WTC11 (cell line): Measurements from ENCODE around the gene OPN5. TPM values are rescaled to one million over a fixed set of nuclear protein-coding genes. Genes with fewer than 3 reads are reported as not detected.

Experiments used
- ATAC-seq: fragments of 200-7000 bp; cut with Tn5 transposase; 2 replicates; pipeline ENCODE4 v1.10.0; 2021; ENCODE audit warnings: mild to moderate bottlenecking, moderate library complexity
- CTCF ChIA-PET: fragments of 300-600 bp; sonication (Branson Sonifier 250); formaldehyde crosslinking; loops from one replicate; lab custom pipeline; 2021; ENCODE audit warnings: antibody characterized with exemption; lab: Charles Lee
- POLR2A ChIA-PET: fragments of 350-600 bp; sonication (Branson Sonifier 250); formaldehyde crosslinking; loops from one replicate; lab custom pipeline; 2021; ENCODE audit warnings: antibody characterized with exemption; lab: Charles Lee
- DNase-seq: peaks from one replicate; pipeline ENCODE4 v3.0.0; 2021; ENCODE audit warnings: low spot score
- H3K27ac Mint-ChIP-seq: 2 replicates; pipeline ENCODE4 v1.8.0; 2021; ENCODE audit warnings: mixed read lengths
- H3K27me3 Mint-ChIP-seq: 2 replicates; pipeline ENCODE4 v1.8.0; 2021; ENCODE audit warnings: low read depth, mild to moderate bottlenecking, moderate library complexity, mixed read lengths
- H3K36me3 Mint-ChIP-seq: 2 replicates; pipeline ENCODE4 v1.8.0; 2021; ENCODE audit warnings: mixed read lengths
- H3K4me1 Mint-ChIP-seq: 2 replicates; pipeline ENCODE4 v1.8.0; 2022; ENCODE audit warnings: mixed read lengths
- H3K4me3 Mint-ChIP-seq: 2 replicates; pipeline ENCODE4 v1.8.0; 2021; ENCODE audit warnings: mild to moderate bottlenecking, moderate library complexity, mixed read lengths
- H3K9me3 Mint-ChIP-seq: 2 replicates; pipeline ENCODE4 v1.8.0; 2021; ENCODE audit warnings: mixed read lengths
- CREM ChIP-seq: sonication (generic); formaldehyde crosslinking; IDR thresholded peaks from 2 replicates; pipeline ENCODE4 v1.8.1; 2022; ENCODE audit warnings: mild to moderate bottlenecking, missing genetic modification reagents, moderate library complexity
- ESRRA ChIP-seq: sonication (generic); formaldehyde crosslinking; IDR thresholded peaks from 2 replicates; pipeline ENCODE4 v1.8.1; 2022; ENCODE audit warnings: mild to moderate bottlenecking, missing genetic modification reagents, borderline replicate concordance
- FOXK1 ChIP-seq: sonication (generic); formaldehyde crosslinking; IDR thresholded peaks from 2 replicates; pipeline ENCODE4 v1.8.0; 2022; ENCODE audit warnings: mild to moderate bottlenecking, moderate library complexity, missing genetic modification reagents
- FOXP1 ChIP-seq: sonication (generic); formaldehyde crosslinking; IDR thresholded peaks from 2 replicates; pipeline ENCODE4 v1.8.0; 2022; ENCODE audit warnings: missing genetic modification reagents, mild to moderate bottlenecking, moderate library complexity, borderline replicate concordance
- HMGA2 ChIP-seq: fragments of 250-450 bp; sonication (Bioruptor Pico); IDR thresholded peaks from 2 replicates; pipeline ENCODE4 v1.4.0; 2021; ENCODE audit warnings: mild to moderate bottlenecking, moderate library complexity
- JAZF1 ChIP-seq: fragments of 250-450 bp; sonication (Bioruptor Pico); IDR thresholded peaks from 2 replicates; pipeline ENCODE4 v1.9.0; 2021; ENCODE audit warnings: moderate library complexity, mild to moderate bottlenecking, inconsistent platforms
- MYBL2 ChIP-seq: sonication (generic); formaldehyde crosslinking; IDR thresholded peaks from 2 replicates; pipeline ENCODE4 v1.8.1; 2023; ENCODE audit warnings: mild to moderate bottlenecking, moderate library complexity, missing genetic modification reagents
- NFYB ChIP-seq: sonication (generic); formaldehyde crosslinking; conservative IDR thresholded peaks from 2 replicates; pipeline ENCODE4 v1.8.0; 2022; ENCODE audit warnings: low read depth, missing genetic modification reagents
- NR3C1 ChIP-seq: sonication (generic); formaldehyde crosslinking; conservative IDR thresholded peaks from 2 replicates; pipeline ENCODE4 v1.8.1; 2023; ENCODE audit warnings: low read depth, mild to moderate bottlenecking, missing genetic modification reagents
- PRRX2 ChIP-seq: fragments of 250-450 bp; sonication (Bioruptor Pico); IDR thresholded peaks from 2 replicates; pipeline ENCODE4 v1.8.0; 2021; ENCODE audit warnings: mild to moderate bottlenecking
- SMAD4 ChIP-seq: sonication (generic); formaldehyde crosslinking; IDR thresholded peaks from 2 replicates; pipeline ENCODE4 v1.8.0; 2022; ENCODE audit warnings: mild to moderate bottlenecking, missing genetic modification reagents
- TCF7 ChIP-seq: sonication (generic); formaldehyde crosslinking; IDR thresholded peaks from 2 replicates; pipeline ENCODE4 v1.8.0; 2022; ENCODE audit warnings: mild to moderate bottlenecking, low read depth, missing genetic modification reagents, moderate library complexity
- ZNF121 ChIP-seq: sonication (generic); formaldehyde crosslinking; IDR thresholded peaks from 2 replicates; pipeline ENCODE4 v1.8.0; 2023; ENCODE audit warnings: missing genetic modification reagents
- ZNF138 ChIP-seq: sonication (generic); formaldehyde crosslinking; conservative IDR thresholded peaks from 2 replicates; pipeline ENCODE4 v1.8.1; 2022; ENCODE audit warnings: mild to moderate bottlenecking, moderate library complexity, missing genetic modification reagents
- ZNF263 ChIP-seq: sonication (generic); formaldehyde crosslinking; IDR thresholded peaks from 2 replicates; pipeline ENCODE4 v1.8.1; 2022; ENCODE audit warnings: low read depth, mild to moderate bottlenecking, moderate library complexity, missing genetic modification reagents
- ZNF317 ChIP-seq: sonication (generic); formaldehyde crosslinking; IDR thresholded peaks from 2 replicates; pipeline ENCODE4 v1.8.1; 2023; ENCODE audit warnings: low read depth, mild to moderate bottlenecking, moderate library complexity, missing genetic modification reagents, borderline replicate concordance
- ZNF671 ChIP-seq: fragments of 250-450 bp; sonication (Bioruptor Pico); IDR thresholded peaks from 2 replicates; pipeline ENCODE4 v1.8.0; 2021; ENCODE audit warnings: mild to moderate bottlenecking
- total RNA-seq: library from RNA; stranded (reverse); gene quantifications from 3 replicates; pipeline ENCODE4 v1.2.3, GENCODE V29; 2021
- TF ChIP-seq, protein P1 (sequence below): sonication (generic); formaldehyde crosslinking; IDR thresholded peaks from 2 replicates; pipeline ENCODE4 v1.8.1; 2023; ENCODE audit warnings: mild to moderate bottlenecking, moderate library complexity, missing genetic modification reagents
- TF ChIP-seq, protein P2 (sequence below): sonication (generic); formaldehyde crosslinking; IDR thresholded peaks from 2 replicates; pipeline ENCODE4 v1.8.0; 2022; ENCODE audit warnings: mild to moderate bottlenecking, missing genetic modification reagents
- TF ChIP-seq, protein P3 (sequence below): fragments of 250-450 bp; sonication (Bioruptor Pico); conservative IDR thresholded peaks from 2 replicates; pipeline ENCODE4 v1.9.0; 2021; ENCODE audit warnings: mild to moderate bottlenecking
- TF ChIP-seq, protein P4 (sequence below): sonication (generic); formaldehyde crosslinking; IDR thresholded peaks from 2 replicates; pipeline ENCODE4 v1.8.1; 2022; ENCODE audit warnings: low read depth, mild to moderate bottlenecking, moderate library complexity, missing genetic modification reagents, borderline replicate concordance
- TF ChIP-seq, protein P5 (sequence below): sonication (generic); formaldehyde crosslinking; IDR thresholded peaks from 2 replicates; pipeline ENCODE4 v1.8.1; 2023; ENCODE audit warnings: mild to moderate bottlenecking, missing genetic modification reagents, moderate library complexity

OPN5 gene
- total RNA-seq, 1 experiment from 2014 or later: not detected

DNA sequence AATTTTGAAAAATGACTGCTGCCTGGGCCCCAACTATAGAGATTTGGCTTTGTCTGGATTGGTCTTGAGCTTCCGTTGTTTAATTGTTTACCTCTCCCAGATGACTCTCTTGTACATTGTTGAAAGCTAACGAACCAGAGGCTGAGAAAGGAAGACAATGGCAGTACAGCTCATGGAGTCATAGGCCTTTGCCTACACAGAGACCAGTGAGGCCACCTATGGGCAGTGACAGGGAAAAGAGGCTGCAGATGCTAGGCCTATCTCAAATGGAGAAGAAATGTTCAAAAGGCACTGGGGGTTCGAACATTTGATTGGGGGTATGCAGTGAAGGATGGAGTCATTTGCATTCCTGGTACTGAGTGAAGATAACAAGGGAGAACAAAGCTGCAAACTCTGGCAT is 29.1 kb downstream of the OPN5 start (continued):
- TF ChIP-seq JAZF1 (no peak), TCF7 (CRISPR knock-in tag) (no peak)

DNA sequence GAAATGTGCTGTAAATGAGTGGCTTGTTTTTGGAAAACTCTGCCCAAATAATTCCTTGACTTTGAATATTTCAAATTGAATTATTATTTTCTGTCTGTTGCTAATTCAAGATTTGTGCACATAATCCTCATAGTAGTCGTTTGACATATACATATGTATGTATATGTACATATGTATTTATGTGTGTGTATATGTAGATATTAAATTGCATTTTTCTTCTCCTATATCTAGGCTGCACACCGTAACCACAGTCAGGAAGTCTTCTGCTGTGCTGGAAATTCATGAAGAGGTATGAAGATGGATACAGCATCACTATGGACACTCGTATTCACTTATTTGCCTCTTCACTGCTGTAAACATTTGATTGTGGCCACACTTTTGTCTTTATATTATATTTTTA is 29.6 kb downstream of the OPN5 start:
- Mint-ChIP-seq H3K27me3 (no peaks in the 10 kb centered on the region), H3K27ac (no peak overlapping the region), H3K4me1 (peaks cover 3% of the 10 kb centered on the region; the same call in 1 of the 2 replicates), H3K36me3 (no peaks in the 10 kb centered on the region), H3K4me3 (no peak overlapping the region), H3K9me3 (no peaks in the 10 kb centered on the region)
- ChIA-PET POLR2A (no interaction called here), CTCF (interaction anchor here (1.0 to 1.5 kb wide), 4 partner anchors 7 to 77 kb away, joined by 3 to 7 read pairs (median 4); no protein-coding TSS in a partner anchor)
- ATAC-seq: no peak
- no peak for DNase-seq
- TF ChIP-seq, protein P1, sequence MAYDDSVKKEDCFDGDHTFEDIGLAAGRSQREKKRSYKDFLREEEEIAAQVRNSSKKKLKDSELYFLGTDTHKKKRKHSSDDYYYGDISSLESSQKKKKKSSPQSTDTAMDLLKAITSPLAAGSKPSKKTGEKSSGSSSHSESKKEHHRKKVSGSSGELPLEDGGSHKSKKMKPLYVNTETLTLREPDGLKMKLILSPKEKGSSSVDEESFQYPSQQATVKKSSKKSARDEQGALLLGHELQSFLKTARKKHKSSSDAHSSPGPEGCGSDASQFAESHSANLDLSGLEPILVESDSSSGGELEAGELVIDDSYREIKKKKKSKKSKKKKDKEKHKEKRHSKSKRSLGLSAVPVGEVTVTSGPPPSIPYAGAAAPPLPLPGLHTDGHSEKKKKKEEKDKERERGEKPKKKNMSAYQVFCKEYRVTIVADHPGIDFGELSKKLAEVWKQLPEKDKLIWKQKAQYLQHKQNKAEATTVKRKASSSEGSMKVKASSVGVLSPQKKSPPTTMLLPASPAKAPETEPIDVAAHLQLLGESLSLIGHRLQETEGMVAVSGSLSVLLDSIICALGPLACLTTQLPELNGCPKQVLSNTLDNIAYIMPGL (CRISPR knock-in tag): no peak
- TF ChIP-seq ZNF121 (CRISPR knock-in tag) (no peak), ZNF263 (no peak), CREM (CRISPR knock-in tag) (no peak), ZNF138 (CRISPR knock-in tag) (no peak), ZNF671 (CRISPR knock-in tag) (no peak), NFYB (CRISPR knock-in tag) (no peak), NR3C1 (CRISPR knock-in tag) (no peak), PRRX2 (CRISPR knock-in tag) (no peak), SMAD4 (CRISPR knock-in tag) (no peak), ZNF317 (CRISPR knock-in tag) (no peak), FOXK1 (no peak), MYBL2 (CRISPR knock-in tag) (no peak), HMGA2 (CRISPR knock-in tag) (no peak)
- TF ChIP-seq, protein P2, sequence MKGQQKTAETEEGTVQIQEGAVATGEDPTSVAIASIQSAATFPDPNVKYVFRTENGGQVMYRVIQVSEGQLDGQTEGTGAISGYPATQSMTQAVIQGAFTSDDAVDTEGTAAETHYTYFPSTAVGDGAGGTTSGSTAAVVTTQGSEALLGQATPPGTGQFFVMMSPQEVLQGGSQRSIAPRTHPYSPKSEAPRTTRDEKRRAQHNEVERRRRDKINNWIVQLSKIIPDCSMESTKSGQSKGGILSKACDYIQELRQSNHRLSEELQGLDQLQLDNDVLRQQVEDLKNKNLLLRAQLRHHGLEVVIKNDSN (CRISPR knock-in tag): no peak
- TF ChIP-seq, protein P3, sequence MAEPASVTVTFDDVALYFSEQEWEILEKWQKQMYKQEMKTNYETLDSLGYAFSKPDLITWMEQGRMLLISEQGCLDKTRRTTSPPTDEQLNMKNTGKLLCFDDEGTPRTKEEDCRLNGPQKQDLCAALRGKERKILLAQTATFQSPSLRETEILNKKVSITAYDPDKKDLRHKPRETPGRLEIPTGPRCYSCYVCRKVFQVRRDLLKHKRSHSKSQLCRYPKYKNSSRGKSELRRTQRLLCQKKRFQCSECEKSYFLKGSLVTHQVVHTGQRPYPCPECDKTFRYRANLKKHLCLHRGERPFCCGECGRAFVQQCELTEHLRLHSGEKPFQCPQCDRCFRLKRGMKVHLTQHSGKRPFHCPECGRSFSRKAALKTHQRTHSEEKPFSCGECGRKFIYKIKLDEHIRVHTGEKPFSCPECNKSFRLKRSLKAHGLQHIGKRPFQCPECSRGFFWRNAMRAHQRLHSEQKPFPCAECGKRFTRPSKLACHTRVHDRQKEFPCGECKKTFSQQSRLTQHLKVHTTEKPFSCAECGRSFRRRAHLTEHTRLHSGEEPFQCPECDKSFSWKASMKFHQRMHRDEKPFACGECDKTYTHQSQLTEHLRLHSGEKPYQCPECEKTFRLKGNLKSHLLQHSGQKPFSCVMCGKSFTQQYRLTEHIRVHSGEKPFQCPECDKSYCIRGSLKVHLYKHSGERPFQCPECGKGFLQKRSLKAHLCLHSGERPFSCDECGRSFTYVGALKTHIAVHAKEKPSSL (CRISPR knock-in tag): no peak
- TF ChIP-seq, protein P4, sequence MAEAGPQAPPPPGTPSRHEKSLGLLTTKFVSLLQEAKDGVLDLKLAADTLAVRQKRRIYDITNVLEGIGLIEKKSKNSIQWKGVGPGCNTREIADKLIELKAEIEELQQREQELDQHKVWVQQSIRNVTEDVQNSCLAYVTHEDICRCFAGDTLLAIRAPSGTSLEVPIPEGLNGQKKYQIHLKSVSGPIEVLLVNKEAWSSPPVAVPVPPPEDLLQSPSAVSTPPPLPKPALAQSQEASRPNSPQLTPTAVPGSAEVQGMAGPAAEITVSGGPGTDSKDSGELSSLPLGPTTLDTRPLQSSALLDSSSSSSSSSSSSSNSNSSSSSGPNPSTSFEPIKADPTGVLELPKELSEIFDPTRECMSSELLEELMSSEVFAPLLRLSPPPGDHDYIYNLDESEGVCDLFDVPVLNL: no peak

DNA sequence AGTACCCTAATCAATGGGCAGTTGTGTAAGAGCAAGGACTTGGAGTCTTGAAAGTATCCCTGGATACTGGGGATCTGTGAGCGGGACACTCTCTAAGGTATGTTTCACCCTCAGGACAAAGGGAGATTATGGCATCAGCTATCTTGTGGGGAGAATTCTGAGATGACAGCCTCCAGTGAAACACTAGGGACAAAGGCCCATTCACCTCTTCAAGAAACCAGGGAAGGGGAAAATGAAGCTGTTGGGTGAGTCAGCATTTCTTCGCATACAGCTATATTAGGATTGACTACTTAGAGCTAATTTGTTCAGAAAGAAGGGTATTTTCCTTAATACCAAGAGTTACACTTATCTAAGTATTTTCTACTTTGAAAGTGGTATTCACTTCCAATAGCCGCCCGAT is 35.9 kb downstream of the OPN5 start:
- H3K4me3 Mint-ChIP-seq: no peak overlapping the region
- H3K27ac Mint-ChIP-seq: no peak overlapping the region
- no peaks in the 10 kb centered on the region for H3K27me3 Mint-ChIP-seq
- no peaks in the 10 kb centered on the region for H3K36me3 Mint-ChIP-seq
- ATAC-seq: no peak
- DNase-seq: no peak
- ChIA-PET POLR2A (no interaction called here), CTCF (no interaction called here)
- peaks cover 3% of the 10 kb centered on the region; the same call in 1 of the 2 replicates for H3K4me1 Mint-ChIP-seq
- TF ChIP-seq FOXP1 (CRISPR knock-in tag): no peak
- no peak for TF ChIP-seq FOXK1
- TF ChIP-seq, protein P5, sequence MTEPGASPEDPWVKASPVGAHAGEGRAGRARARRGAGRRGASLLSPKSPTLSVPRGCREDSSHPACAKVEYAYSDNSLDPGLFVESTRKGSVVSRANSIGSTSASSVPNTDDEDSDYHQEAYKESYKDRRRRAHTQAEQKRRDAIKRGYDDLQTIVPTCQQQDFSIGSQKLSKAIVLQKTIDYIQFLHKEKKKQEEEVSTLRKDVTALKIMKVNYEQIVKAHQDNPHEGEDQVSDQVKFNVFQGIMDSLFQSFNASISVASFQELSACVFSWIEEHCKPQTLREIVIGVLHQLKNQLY (CRISPR knock-in tag): no peak
- TF ChIP-seq ESRRA (CRISPR knock-in tag): no peak
- H3K9me3 Mint-ChIP-seq: no peaks in the 10 kb centered on the region
